Measurements from ENCODE around the gene ATF6. TPM values are rescaled to one million over a fixed set of nuclear protein-coding genes. Genes with fewer than 3 reads are reported as not detected.

ATF6 gene
- total RNA-seq, 1 donor from 2014 or later, result 25.3 TPM

- H3K4me3 ChIP-seq (ENCODE audit: low read depth, low read length), result peak overlapping the region; percentile 65
- no peaks in the 10 kb centered on the region for H3K36me3 ChIP-seq (ENCODE audit: control insufficient read depth, insufficient read depth, low read length)
- FAIRE-seq (no peak), DNase-seq (ENCODE audit: low read depth) (no peak)
- no peaks in the 10 kb centered on the region for H3K27me3 ChIP-seq (ENCODE audit: control insufficient read depth, insufficient read depth, low read length)
- TF ChIP-seq CTCF (IDR thresholded peaks at IDR 0.05; ENCODE audit: insufficient read depth, low read length, severe bottlenecking), result no peak
These were observed 39.5 kb upstream of the ATF6 start for GRCh38 chr1:161726473-161727255.

GRCh38 chr1:161727256-161727924, 38.7 kb upstream of the ATF6 start:
- DNase-seq (ENCODE audit: low read depth), result no peak
- Histone ChIP-seq H3K27me3 (ENCODE audit: control insufficient read depth, insufficient read depth, low read length) (no peaks in the 10 kb centered on the region), H3K4me3 (ENCODE audit: low read depth, low read length) (peak overlapping the region; percentile 65), H3K36me3 (ENCODE audit: control insufficient read depth, insufficient read depth, low read length) (no peaks in the 10 kb centered on the region)
- FAIRE-seq, result no peak
- no peak for TF ChIP-seq CTCF (IDR thresholded peaks at IDR 0.05; ENCODE audit: insufficient read depth, low read length, severe bottlenecking)

GRCh38 chr1:161728376-161729226, 37.5 kb upstream of the ATF6 start:
- no peak overlapping the region for H3K4me3 ChIP-seq (ENCODE audit: low read depth, low read length)

GRCh38 chr1:161730050-161730564, 36.0 kb upstream of the ATF6 start:
- Histone ChIP-seq H3K27me3 (ENCODE audit: control insufficient read depth, insufficient read depth, low read length) (no peaks in the 10 kb centered on the region), H3K4me3 (ENCODE audit: low read depth, low read length) (no peak overlapping the region), H3K36me3 (ENCODE audit: control insufficient read depth, insufficient read depth, low read length) (no peaks in the 10 kb centered on the region)
- DNase-seq (ENCODE audit: low read depth) (peak; percentile 88), FAIRE-seq (no peak)
- no peak for TF ChIP-seq CTCF (IDR thresholded peaks at IDR 0.05; ENCODE audit: insufficient read depth, low read length, severe bottlenecking)

More at GRCh38 chr1:161728376-161729226, 37.5 kb upstream of the ATF6 start:
- DNase-seq (ENCODE audit: low read depth), result no peak
- Histone ChIP-seq H3K27me3 (ENCODE audit: control insufficient read depth, insufficient read depth, low read length) (no peaks in the 10 kb centered on the region), H3K36me3 (ENCODE audit: control insufficient read depth, insufficient read depth, low read length) (no peaks in the 10 kb centered on the region)
- no peak for TF ChIP-seq CTCF (IDR thresholded peaks at IDR 0.05; ENCODE audit: insufficient read depth, low read length, severe bottlenecking)
- no peak for FAIRE-seq

GRCh38 chr1:161731241-161731640, 34.9 kb upstream of the ATF6 start:
- no peak for FAIRE-seq
- Histone ChIP-seq H3K36me3 (ENCODE audit: control insufficient read depth, insufficient read depth, low read length) (no peaks in the 10 kb centered on the region), H3K4me3 (ENCODE audit: low read depth, low read length) (no peak overlapping the region), H3K27me3 (ENCODE audit: control insufficient read depth, insufficient read depth, low read length) (no peaks in the 10 kb centered on the region)
- DNase-seq (ENCODE audit: low read depth), result no peak
- TF ChIP-seq CTCF (IDR thresholded peaks at IDR 0.05; ENCODE audit: insufficient read depth, low read length, severe bottlenecking), result no peak
